B cell (primary cell): ENCODE data around the gene OR8S1.

Source experiments
- EZH2 ChIP-seq: IDR thresholded peaks from 2 replicates; pipeline ENCODE4 v1.6.1; 2012; ENCODE audit warnings: borderline replicate concordance, low read depth, mild to moderate bottlenecking, moderate library complexity, low read length; ENCODE audit not compliant: insufficient read depth, poor library complexity, severe bottlenecking
- TF ChIP-seq, protein P1 (sequence below): fragments of 200-600 bp; IDR thresholded peaks from one replicate; pipeline ENCODE4 v1.8.0; 2022; ENCODE audit warnings: antibody characterized with exemption, mild to moderate bottlenecking

- TF ChIP-seq, protein P1, sequence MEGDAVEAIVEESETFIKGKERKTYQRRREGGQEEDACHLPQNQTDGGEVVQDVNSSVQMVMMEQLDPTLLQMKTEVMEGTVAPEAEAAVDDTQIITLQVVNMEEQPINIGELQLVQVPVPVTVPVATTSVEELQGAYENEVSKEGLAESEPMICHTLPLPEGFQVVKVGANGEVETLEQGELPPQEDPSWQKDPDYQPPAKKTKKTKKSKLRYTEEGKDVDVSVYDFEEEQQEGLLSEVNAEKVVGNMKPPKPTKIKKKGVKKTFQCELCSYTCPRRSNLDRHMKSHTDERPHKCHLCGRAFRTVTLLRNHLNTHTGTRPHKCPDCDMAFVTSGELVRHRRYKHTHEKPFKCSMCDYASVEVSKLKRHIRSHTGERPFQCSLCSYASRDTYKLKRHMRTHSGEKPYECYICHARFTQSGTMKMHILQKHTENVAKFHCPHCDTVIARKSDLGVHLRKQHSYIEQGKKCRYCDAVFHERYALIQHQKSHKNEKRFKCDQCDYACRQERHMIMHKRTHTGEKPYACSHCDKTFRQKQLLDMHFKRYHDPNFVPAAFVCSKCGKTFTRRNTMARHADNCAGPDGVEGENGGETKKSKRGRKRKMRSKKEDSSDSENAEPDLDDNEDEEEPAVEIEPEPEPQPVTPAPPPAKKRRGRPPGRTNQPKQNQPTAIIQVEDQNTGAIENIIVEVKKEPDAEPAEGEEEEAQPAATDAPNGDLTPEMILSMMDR = no peak
- no peak for TF ChIP-seq EZH2
Observed at GRCh38 chr12:48525332-48525731, at the start of gene OR8S1.
